Osteoblast (primary cell): Measurements from ENCODE around the gene IL24. TPM values are rescaled to one million over a fixed set of nuclear protein-coding genes. Genes with fewer than 3 reads are reported as not detected.

ENCODE experiments used
- DNase-seq: peaks from one replicate; pipeline ENCODE4 v3.0.0; 2011; ENCODE audit warnings: low spot score, mixed read lengths; ENCODE audit not compliant: insufficient read length; ENCODE audit errors: missing footprints
- H2AFZ ChIP-seq: 2 replicates; pipeline ENCODE4 v1.6.0; 2011; ENCODE audit warnings: mild to moderate bottlenecking, low read length
- H3K27ac ChIP-seq: 2 replicates; pipeline ENCODE4 v1.5.1; 2011; ENCODE audit warnings: mild to moderate bottlenecking, low read depth, low read length, moderate library complexity
- H3K27me3 ChIP-seq: 2 replicates; pipeline ENCODE4 v1.6.0; 2012; ENCODE audit warnings: mild to moderate bottlenecking, control low read depth, inconsistent platforms, low read length, moderate library complexity; ENCODE audit not compliant: insufficient read depth
- H3K36me3 ChIP-seq: 2 replicates; pipeline ENCODE4 v1.5.1; 2011; ENCODE audit warnings: mild to moderate bottlenecking, low read length, control low read depth, moderate library complexity; ENCODE audit not compliant: insufficient read depth
- H3K4me1 ChIP-seq: 2 replicates; pipeline ENCODE4 v1.5.1; 2011; ENCODE audit warnings: mild to moderate bottlenecking, low read length, control low read depth, moderate library complexity; ENCODE audit not compliant: insufficient read depth
- H3K4me2 ChIP-seq: 2 replicates; pipeline ENCODE4 v1.6.0; 2011; ENCODE audit warnings: mild to moderate bottlenecking, low read length; ENCODE audit not compliant: insufficient read depth
- H3K4me3 ChIP-seq: fragments of 200-600 bp; sonication (generic); 3 replicates; pipeline ENCODE4 v1.5.1; 2012; ENCODE audit warnings: mild to moderate bottlenecking, low read length, inconsistent platforms; ENCODE audit not compliant: insufficient read depth
- H3K79me2 ChIP-seq: 2 replicates; pipeline ENCODE4 v1.6.0; 2012; ENCODE audit warnings: mild to moderate bottlenecking, low read length, control low read depth, inconsistent platforms; ENCODE audit not compliant: insufficient read depth
- H3K9me3 ChIP-seq: 2 replicates; pipeline ENCODE4 v1.5.1; 2011; ENCODE audit warnings: low read depth, low read length, control low read depth
- H4K20me1 ChIP-seq: 2 replicates; pipeline ENCODE4 v1.6.0; 2012; ENCODE audit warnings: mild to moderate bottlenecking, low read length, control low read depth; ENCODE audit not compliant: insufficient read depth
- total RNA-seq: library from RNA; depleted of rRNA; stranded (reverse); fragments of >200 nt; gene quantifications from 2 replicates; pipeline ENCODE4 v1.2.3, GENCODE V29; 2012
- TF ChIP-seq, protein P1 (sequence below): IDR thresholded peaks from 2 replicates; pipeline ENCODE4 v1.5.1; 2011; ENCODE audit warnings: mild to moderate bottlenecking, low read depth, low read length, moderate library complexity; ENCODE audit errors: extremely low read depth

IL24 gene
- total RNA-seq, 1 donor = not detected

DNA sequence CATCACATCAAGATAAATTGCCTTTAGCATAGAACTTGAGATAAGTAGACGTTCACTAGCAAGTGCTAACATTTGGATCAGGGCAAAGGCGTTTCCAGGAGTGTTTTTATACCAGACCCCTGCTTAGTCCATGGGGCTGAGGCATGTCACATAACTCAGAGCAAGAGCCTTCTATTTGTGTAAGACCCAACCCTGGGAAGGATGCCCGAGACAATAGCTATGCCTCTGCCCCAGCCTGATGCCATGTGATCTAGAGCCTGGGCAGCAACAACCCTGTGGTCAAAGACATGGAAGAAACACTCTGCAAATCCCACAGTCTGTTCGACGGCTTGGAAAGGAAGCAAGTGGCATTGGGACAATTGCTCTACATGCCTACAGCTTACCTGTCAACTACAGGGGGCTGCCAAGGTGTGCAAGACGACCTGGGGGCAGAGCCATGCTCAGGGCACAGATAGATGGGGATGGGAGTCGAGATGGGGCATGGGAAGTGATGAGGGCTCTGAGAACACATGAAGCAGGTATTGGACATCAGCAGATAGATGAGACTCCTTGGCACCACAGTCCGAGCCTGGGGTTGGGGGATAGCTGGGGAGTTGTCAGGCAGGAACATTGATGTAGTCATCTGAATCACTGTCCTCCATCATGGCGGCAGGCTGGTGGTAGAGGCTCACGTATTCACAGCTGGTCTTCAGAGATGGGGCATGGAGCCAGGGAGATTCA is 7.3 kb downstream of the IL24 start:
- DNase-seq = no peak
- Histone ChIP-seq H3K4me3 (no peak overlapping the region), H3K36me3 (no peaks in the 10 kb centered on the region), H3K27ac (peak overlapping the region; percentile 67), H3K9me3 (no peaks in the 10 kb centered on the region), H3K4me1 (peaks cover 15% of the 10 kb centered on the region), H3K79me2 (no peaks in the 10 kb centered on the region), H3K4me2 (no peak overlapping the region), H4K20me1 (no peaks in the 10 kb centered on the region), H2AFZ (no peak overlapping the region), H3K27me3 (peaks cover 9% of the 10 kb centered on the region)
- TF ChIP-seq, protein P1, sequence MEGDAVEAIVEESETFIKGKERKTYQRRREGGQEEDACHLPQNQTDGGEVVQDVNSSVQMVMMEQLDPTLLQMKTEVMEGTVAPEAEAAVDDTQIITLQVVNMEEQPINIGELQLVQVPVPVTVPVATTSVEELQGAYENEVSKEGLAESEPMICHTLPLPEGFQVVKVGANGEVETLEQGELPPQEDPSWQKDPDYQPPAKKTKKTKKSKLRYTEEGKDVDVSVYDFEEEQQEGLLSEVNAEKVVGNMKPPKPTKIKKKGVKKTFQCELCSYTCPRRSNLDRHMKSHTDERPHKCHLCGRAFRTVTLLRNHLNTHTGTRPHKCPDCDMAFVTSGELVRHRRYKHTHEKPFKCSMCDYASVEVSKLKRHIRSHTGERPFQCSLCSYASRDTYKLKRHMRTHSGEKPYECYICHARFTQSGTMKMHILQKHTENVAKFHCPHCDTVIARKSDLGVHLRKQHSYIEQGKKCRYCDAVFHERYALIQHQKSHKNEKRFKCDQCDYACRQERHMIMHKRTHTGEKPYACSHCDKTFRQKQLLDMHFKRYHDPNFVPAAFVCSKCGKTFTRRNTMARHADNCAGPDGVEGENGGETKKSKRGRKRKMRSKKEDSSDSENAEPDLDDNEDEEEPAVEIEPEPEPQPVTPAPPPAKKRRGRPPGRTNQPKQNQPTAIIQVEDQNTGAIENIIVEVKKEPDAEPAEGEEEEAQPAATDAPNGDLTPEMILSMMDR = no peak

DNA sequence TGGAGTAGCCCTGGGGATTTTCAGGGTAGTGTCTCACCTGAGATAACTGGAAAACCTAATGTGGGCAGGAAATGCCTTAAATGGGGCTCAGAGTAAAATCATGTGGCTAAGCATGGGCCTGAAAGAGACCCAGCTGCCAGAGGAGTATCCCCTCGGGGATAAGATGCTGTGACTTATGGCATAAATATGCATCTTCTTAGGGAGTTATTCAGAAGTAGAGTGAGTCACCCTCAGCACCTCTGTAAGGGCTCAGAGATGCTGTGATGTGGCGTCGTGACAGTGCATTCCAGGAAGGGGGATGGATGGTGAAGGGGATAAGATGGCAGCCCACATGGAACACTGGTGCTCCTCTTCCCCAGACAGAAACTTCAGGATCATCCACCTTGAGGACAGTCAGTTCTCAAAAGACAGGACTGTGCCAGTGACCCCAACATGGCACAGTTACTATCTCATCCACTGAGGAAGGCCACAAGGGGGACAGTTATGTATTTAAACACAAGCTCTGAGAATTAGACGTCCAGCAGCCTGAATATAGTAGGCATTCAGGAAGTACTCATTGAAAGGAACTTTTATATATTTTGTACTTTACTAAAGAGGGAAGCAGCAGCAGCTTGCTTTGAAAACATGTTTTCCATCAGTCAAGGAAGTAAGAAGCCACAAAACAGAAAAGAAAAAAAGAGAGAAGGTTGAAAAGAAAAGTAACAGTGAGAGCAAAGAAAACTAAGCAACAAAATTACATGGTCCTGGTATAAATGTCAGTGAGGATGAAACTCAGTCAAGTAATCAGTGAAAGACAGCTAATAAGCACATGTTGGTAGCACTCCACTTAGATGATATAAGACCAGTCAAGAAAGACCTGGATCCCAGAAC is 8.3 kb downstream of the IL24 start:
- no peaks in the 10 kb centered on the region for H3K36me3 ChIP-seq
- peaks cover 15% of the 10 kb centered on the region for H3K4me1 ChIP-seq
- H2AFZ ChIP-seq = peak overlapping the region; percentile 38
- H3K27ac ChIP-seq = peak overlapping the region; percentile 67
- H3K4me2 ChIP-seq = no peak overlapping the region
- TF ChIP-seq, protein P1 = no peak
- H3K9me3 ChIP-seq = no peaks in the 10 kb centered on the region
- DNase-seq = peak; percentile 94
- H3K4me3 ChIP-seq = no peak overlapping the region
- no peaks in the 10 kb centered on the region for H3K79me2 ChIP-seq
- peaks cover 18% of the 10 kb centered on the region for H3K27me3 ChIP-seq
- H4K20me1 ChIP-seq = no peaks in the 10 kb centered on the region

DNA sequence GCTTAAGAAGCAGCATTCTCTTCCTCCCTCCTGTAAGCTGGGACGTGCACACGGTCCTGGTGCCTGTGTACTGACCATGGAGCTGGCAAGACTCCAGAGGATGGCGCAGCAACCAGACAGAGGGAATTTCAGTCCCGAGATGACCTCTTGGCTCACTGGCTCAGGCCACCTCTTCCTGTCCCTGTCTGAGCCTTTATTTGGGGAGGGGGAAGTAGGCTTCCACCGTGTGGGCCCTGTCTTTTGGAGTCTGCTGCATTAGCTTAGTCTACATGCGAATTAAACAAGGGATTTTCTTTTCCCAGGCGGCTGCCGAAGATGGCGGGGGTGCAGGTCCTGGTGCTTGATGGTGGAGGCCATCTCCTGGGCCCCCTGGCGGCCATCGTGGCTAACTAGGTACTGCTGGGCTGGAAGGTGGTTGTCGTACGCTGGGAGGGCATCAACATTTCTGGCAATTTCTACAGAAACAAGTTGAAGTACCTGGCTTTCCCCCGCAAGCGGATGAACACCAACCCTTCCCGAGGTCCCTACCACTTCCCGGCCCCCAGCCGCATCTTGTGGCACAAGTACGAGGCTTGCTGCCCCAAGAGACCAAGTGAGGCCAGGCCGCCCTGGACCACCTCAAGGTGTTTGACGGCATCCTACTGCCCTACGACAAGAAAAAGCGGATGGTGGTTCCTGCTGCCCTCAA is 10.2 kb downstream of the IL24 start:
- H2AFZ ChIP-seq = no peak overlapping the region
- no peaks in the 10 kb centered on the region for H4K20me1 ChIP-seq
- no peaks in the 10 kb centered on the region for H3K36me3 ChIP-seq
- H3K27ac ChIP-seq = no peak overlapping the region
- H3K4me2 ChIP-seq = no peak overlapping the region
- H3K9me3 ChIP-seq = no peaks in the 10 kb centered on the region
- peaks cover 15% of the 10 kb centered on the region for H3K4me1 ChIP-seq
- TF ChIP-seq, protein P1 = peak; percentile 32
- H3K4me3 ChIP-seq = no peak overlapping the region
- no peaks in the 10 kb centered on the region for H3K79me2 ChIP-seq
- DNase-seq = no peak
- peaks cover 18% of the 10 kb centered on the region for H3K27me3 ChIP-seq

DNA sequence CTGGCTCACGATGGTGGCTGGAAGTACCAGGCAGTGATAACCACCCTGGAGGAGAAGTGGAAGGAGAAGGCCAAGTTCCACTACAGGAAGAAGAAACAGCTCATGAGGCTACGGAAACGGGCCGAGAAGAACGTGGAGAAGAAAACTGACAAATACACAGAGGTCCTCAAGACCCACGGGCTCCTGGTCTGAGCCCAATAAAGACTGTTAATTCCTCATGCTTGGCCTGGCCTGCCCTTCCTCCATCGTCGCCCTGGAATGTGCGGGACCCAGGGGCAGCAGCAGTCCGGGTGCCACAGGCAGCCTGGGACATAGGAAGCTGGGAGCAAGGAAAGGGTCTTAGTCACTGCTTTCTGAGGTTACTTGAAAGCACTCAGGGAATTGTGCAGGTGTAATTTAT is 10.8 kb downstream of the IL24 start:
- Histone ChIP-seq H3K79me2 (no peaks in the 10 kb centered on the region), H3K27me3 (peaks cover 23% of the 10 kb centered on the region), H3K36me3 (no peaks in the 10 kb centered on the region), H3K4me1 (peaks cover 15% of the 10 kb centered on the region), H3K9me3 (no peaks in the 10 kb centered on the region), H2AFZ (no peak overlapping the region), H3K27ac (no peak overlapping the region), H3K4me3 (no peak overlapping the region), H3K4me2 (no peak overlapping the region), H4K20me1 (no peaks in the 10 kb centered on the region)
- DNase-seq = no peak
- TF ChIP-seq, protein P1 = no peak
